ENCODE measurements around the gene MAOB. TPM values are rescaled to one million over a fixed set of nuclear protein-coding genes. Genes with fewer than 3 reads are reported as not detected.
"Not testable (repeated sequence)": the region's sequence is repeated elsewhere in the genome, so short reads cannot be mapped to it uniquely, and the experiment has no call there.

MAOB gene
- total RNA-seq, 1 donor from 2014 or later = 111 TPM

- intact Hi-C loops (cut with DNase I); DNase-seq (ENCODE audit: low spot score): not testable (repeated sequence)
Measured at GRCh38 chrX:43725227-43725626, 157.0 kb downstream of the MAOB start.

GRCh38 chrX:43720961-43721360 is 161.3 kb downstream of the MAOB start:
- no peak for DNase-seq (ENCODE audit: low spot score)

GRCh38 chrX:43720082-43720481 is 162.2 kb downstream of the MAOB start:
- intact Hi-C loops (cut with DNase I) = no loop called here
- DNase-seq (ENCODE audit: low spot score) = no peak

More at GRCh38 chrX:43720961-43721360, 161.3 kb downstream of the MAOB start:
- intact Hi-C loops (cut with DNase I) = no loop called here

GRCh38 chrX:43718956-43719355 is 163.3 kb downstream of the MAOB start:
- no peak for DNase-seq (ENCODE audit: low spot score)
- intact Hi-C loops (cut with DNase I) = no loop called here

GRCh38 chrX:43718546-43718945 is 163.7 kb downstream of the MAOB start:
- intact Hi-C loops (cut with DNase I) = no loop called here
- DNase-seq (ENCODE audit: low spot score) = no peak

GRCh38 chrX:43718081-43718480 is 164.2 kb downstream of the MAOB start:
- intact Hi-C loops (cut with DNase I) = no loop called here
- no peak for DNase-seq (ENCODE audit: low spot score)

GRCh38 chrX:43717161-43717560 is 165.1 kb downstream of the MAOB start:
- DNase-seq (ENCODE audit: low spot score) = no peak
- intact Hi-C loops (cut with DNase I) = no loop called here

- intact Hi-C loops (cut with DNase I) = no loop called here
- no peak for DNase-seq (ENCODE audit: low spot score)
Measured at GRCh38 chrX:43716696-43717095, 165.6 kb downstream of the MAOB start.

Other genes starting within 250 kb of the MAOB start
- gene MAOA, start 226.2 kb downstream of the MAOB start, total RNA-seq = 68.9 TPM
- 0.86 TPM for gene NDP, start 90.9 kb upstream of the MAOB start, total RNA-seq

Data from cardiac septum (tissue), 1 donor.